ENCODE results near the gene HOXB6. TPM values are rescaled to one million over a fixed set of nuclear protein-coding genes. Genes with fewer than 3 reads are reported as not detected.

The HOXB6 gene
- total RNA-seq, 2 donors from 2014 or later: not detected

DNA sequence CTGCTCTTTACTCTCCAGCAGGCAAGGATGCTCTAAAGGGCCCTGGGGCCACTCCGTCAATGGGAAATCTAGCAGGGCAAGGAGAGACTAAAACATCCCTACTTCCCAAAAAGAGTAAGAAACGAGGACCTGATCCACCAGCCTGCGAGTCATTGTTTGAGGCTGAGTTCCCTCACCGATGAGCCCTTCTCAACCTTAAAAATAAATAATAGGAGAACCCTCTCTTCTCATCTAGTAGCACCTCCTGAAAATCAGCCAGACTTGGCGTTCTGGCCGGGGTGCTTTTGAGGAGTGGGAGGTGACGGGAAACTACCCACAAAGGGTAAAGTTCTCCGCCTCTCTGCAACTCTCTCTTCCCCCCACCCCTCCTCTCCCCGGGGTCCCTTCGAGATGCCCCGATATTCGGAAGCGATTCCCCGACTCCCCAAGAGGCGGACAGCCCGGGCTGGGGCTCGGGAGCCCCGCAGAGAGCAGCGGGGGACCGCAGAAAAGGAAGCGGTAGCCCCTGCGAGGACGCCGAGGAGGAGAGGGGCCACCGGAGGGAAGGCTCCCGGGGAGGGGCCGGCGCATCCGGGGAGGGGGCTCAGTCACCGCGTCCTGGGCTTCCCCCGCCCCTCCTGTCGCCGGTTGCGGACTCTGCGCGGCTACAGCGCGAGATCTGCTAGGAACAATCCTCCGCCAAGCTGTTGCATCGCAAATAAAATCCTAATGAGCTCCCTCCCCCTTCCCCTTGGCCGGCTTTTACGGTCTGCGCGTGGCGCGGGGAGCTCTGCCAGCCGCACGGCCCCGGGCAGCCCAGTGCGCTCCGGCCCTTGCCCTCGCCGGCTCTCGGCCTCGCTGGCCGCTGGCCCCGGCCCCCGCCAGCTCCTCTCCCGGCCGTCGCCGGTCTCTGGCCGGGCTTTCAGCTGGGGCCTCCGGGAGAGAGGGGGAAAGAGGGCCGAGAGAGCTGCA, 20.0 kb upstream of the HOXB6 start:
- TF ChIP-seq, protein P1, sequence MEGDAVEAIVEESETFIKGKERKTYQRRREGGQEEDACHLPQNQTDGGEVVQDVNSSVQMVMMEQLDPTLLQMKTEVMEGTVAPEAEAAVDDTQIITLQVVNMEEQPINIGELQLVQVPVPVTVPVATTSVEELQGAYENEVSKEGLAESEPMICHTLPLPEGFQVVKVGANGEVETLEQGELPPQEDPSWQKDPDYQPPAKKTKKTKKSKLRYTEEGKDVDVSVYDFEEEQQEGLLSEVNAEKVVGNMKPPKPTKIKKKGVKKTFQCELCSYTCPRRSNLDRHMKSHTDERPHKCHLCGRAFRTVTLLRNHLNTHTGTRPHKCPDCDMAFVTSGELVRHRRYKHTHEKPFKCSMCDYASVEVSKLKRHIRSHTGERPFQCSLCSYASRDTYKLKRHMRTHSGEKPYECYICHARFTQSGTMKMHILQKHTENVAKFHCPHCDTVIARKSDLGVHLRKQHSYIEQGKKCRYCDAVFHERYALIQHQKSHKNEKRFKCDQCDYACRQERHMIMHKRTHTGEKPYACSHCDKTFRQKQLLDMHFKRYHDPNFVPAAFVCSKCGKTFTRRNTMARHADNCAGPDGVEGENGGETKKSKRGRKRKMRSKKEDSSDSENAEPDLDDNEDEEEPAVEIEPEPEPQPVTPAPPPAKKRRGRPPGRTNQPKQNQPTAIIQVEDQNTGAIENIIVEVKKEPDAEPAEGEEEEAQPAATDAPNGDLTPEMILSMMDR (conservative IDR thresholded peaks at IDR 0.05): no peak
- H3K27me3 Mint-ChIP-seq (ENCODE audit: insufficient read depth): peaks cover 99% of the 10 kb centered on the region
- H3K4me3 Mint-ChIP-seq: peak overlapping the region; percentile 47
- Histone ChIP-seq H3K4me1 (ENCODE audit: control insufficient read depth, insufficient read depth, low read length) (no peaks in the 10 kb centered on the region), H3K36me3 (ENCODE audit: control insufficient read depth, insufficient read depth, low read length) (no peaks in the 10 kb centered on the region), H3K4me3 (ENCODE audit: low read length) (peak overlapping the region; percentile 68), H3K9ac (ENCODE audit: extremely low read depth, low read length, poor library complexity, severe bottlenecking) (no peak overlapping the region), H3K27me3 (ENCODE audit: control insufficient read depth, insufficient read depth, low read length, poor library complexity, severe bottlenecking) (peaks cover 100% of the 10 kb centered on the region), H3K27ac (ENCODE audit: low read depth, low read length) (no peak overlapping the region), H3K9me3 (ENCODE audit: control insufficient read depth, low read length) (peaks cover 8% of the 10 kb centered on the region)
- peak; percentile 87 for DNase-seq
- H3K9me3 Mint-ChIP-seq: no peaks in the 10 kb centered on the region
- peaks cover 3% of the 10 kb centered on the region for H3K4me1 Mint-ChIP-seq
- no peak overlapping the region for H3K27ac Mint-ChIP-seq
- H3K36me3 Mint-ChIP-seq (ENCODE audit: low read depth): no peaks in the 10 kb centered on the region
- WGBS, 2 experiments (ENCODE audit: insufficient coverage in 1 of 2, insufficient read length in 1 of 2): 0 to 1% methylated on average over 9 to 65 of the region's 66 CpGs

DNA sequence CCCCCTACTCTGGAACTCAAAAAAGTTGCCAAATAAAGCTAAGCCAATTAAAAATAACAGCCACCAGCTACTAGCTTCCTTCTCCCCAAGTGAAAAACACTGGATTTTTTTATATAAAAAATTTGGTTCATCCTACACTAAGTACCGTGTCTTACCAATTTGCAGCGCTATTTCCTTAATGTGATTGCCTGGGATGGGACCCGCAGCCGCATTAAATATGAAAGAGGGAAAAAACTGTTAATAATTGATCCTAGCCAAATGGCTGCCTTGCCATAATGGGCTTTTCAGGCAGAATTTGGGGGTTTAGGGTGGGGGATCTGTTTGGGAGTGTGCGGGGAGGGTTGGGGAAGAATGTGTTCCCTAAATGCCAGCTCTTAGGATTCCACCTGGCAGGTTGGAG, 19.3 kb upstream of the HOXB6 start:
- no peak overlapping the region for H3K27ac ChIP-seq (ENCODE audit: low read depth, low read length)
- H3K36me3 Mint-ChIP-seq (ENCODE audit: low read depth): no peaks in the 10 kb centered on the region
- no peak overlapping the region for H3K27ac Mint-ChIP-seq
- H3K9me3 ChIP-seq (ENCODE audit: control insufficient read depth, low read length): peaks cover 8% of the 10 kb centered on the region
- peaks cover 3% of the 10 kb centered on the region for H3K4me1 Mint-ChIP-seq
- no peak for DNase-seq
- H3K9me3 Mint-ChIP-seq: no peaks in the 10 kb centered on the region
- no peak overlapping the region for H3K4me3 Mint-ChIP-seq
- no peak overlapping the region for H3K9ac ChIP-seq (ENCODE audit: extremely low read depth, low read length, poor library complexity, severe bottlenecking)
- 22 to 40% methylated on average over 1 to 5 of the region's 5 CpGs for WGBS, 2 experiments (ENCODE audit: insufficient coverage in 1 of 2, insufficient read length in 1 of 2)
- peaks cover 100% of the 10 kb centered on the region for H3K27me3 ChIP-seq (ENCODE audit: control insufficient read depth, insufficient read depth, low read length, poor library complexity, severe bottlenecking)
- no peaks in the 10 kb centered on the region for H3K4me1 ChIP-seq (ENCODE audit: control insufficient read depth, insufficient read depth, low read length)
- no peak overlapping the region for H3K4me3 ChIP-seq (ENCODE audit: low read length)
- peaks cover 99% of the 10 kb centered on the region for H3K27me3 Mint-ChIP-seq (ENCODE audit: insufficient read depth)
- H3K36me3 ChIP-seq (ENCODE audit: control insufficient read depth, insufficient read depth, low read length): no peaks in the 10 kb centered on the region
- TF ChIP-seq, protein P1 (conservative IDR thresholded peaks at IDR 0.05): no peak

DNA sequence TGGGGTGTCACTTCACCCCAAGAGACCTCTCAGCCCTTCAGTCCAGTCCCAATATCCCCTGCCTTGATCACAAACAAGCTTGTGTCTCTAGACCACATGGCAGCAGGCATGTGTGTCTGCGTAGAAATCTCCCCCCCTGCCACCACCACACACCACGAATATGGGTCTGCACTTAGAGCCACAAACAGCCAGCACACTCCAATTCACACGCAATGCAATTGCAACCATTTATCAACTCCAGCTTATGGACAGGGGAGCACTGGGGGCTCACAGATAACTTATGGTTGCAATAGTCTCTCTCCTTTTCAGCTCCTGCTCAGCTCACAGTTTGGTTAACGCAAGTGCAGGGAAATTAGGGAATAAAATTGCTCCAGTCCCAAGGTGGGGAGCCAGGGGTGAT, 18.8 kb upstream of the HOXB6 start:
- Mint-ChIP-seq H3K27ac (no peak overlapping the region), H3K9me3 (no peaks in the 10 kb centered on the region), H3K27me3 (ENCODE audit: insufficient read depth) (peaks cover 99% of the 10 kb centered on the region), H3K4me1 (peaks cover 4% of the 10 kb centered on the region), H3K4me3 (no peak overlapping the region), H3K36me3 (ENCODE audit: low read depth) (no peaks in the 10 kb centered on the region)
- H3K4me3 ChIP-seq (ENCODE audit: low read length): no peak overlapping the region
- no peak for DNase-seq
- H3K27me3 ChIP-seq (ENCODE audit: control insufficient read depth, insufficient read depth, low read length, poor library complexity, severe bottlenecking): peaks cover 100% of the 10 kb centered on the region
- WGBS, 2 experiments (ENCODE audit: insufficient coverage in 1 of 2, insufficient read length in 1 of 2): 0 to 13% methylated on average over 1 to 4 of the region's 4 CpGs
- peaks cover 8% of the 10 kb centered on the region for H3K9me3 ChIP-seq (ENCODE audit: control insufficient read depth, low read length)
- no peaks in the 10 kb centered on the region for H3K36me3 ChIP-seq (ENCODE audit: control insufficient read depth, insufficient read depth, low read length)
- H3K4me1 ChIP-seq (ENCODE audit: control insufficient read depth, insufficient read depth, low read length): peaks cover 2% of the 10 kb centered on the region
- TF ChIP-seq, protein P1 (conservative IDR thresholded peaks at IDR 0.05): no peak
- H3K27ac ChIP-seq (ENCODE audit: low read depth, low read length): no peak overlapping the region
- no peak overlapping the region for H3K9ac ChIP-seq (ENCODE audit: extremely low read depth, low read length, poor library complexity, severe bottlenecking)

Measured in endodermal cell (in vitro differentiated cells).